Measurements from ENCODE around the gene WBP11. TPM values are rescaled to one million over a fixed set of nuclear protein-coding genes. Genes with fewer than 3 reads are reported as not detected.

WBP11 gene
- total RNA-seq, 1 experiment from 2014 or later, result 67.4 TPM

- no peaks in the 10 kb centered on the region for H3K36me3 ChIP-seq (ENCODE audit: control insufficient read depth in 1 of 2, insufficient read depth in 2 of 2, low read length in 2 of 2)
- RAD21 ChIA-PET (ENCODE audit: low non-redundant PET in 1 of 2, low total read pairs in 2 of 2, uncharacterized antibody in 2 of 2, unreplicated experiment in 2 of 2), result no interaction called here
- TF ChIP-seq TCF7L2 (IDR thresholded peaks at IDR 0.05; ENCODE audit: borderline replicate concordance, extremely low read depth, insufficient read depth, insufficient read length), result no peak
- no peak for TF ChIP-seq RAD21 (IDR thresholded peaks at IDR 0.05; ENCODE audit: low read depth)
- no peak for TF ChIP-seq REST (IDR thresholded peaks at IDR 0.05; ENCODE audit: low read depth)
- no peak for TF ChIP-seq ATF3 (IDR thresholded peaks at IDR 0.05)
- no peak for TF ChIP-seq JUND (IDR thresholded peaks at IDR 0.05)
- no peak for TF ChIP-seq CEBPB (IDR thresholded peaks at IDR 0.05; ENCODE audit: low read depth)
- TF ChIP-seq POLR2A (IDR thresholded peaks at IDR 0.05; ENCODE audit: borderline replicate concordance, extremely low read depth, insufficient read depth, insufficient read length), result no peak
- TF ChIP-seq SIN3A (IDR thresholded peaks at IDR 0.05; ENCODE audit: low read depth), result no peak
- no peak for TF ChIP-seq SRF (IDR thresholded peaks at IDR 0.05; ENCODE audit: low read depth)
- no peak for TF ChIP-seq POLR2AphosphoS5 (IDR thresholded peaks at IDR 0.05; ENCODE audit: low read depth, low read length)
- TF ChIP-seq ELF1 (IDR thresholded peaks at IDR 0.05; ENCODE audit: borderline replicate concordance, low read depth), result no peak
- TF ChIP-seq CBX3 (IDR thresholded peaks at IDR 0.05; ENCODE audit: low read depth), result no peak
- no peak for TF ChIP-seq EZH2phosphoT487 (IDR thresholded peaks at IDR 0.05; ENCODE audit: borderline replicate concordance)
- TF ChIP-seq CTCF (IDR thresholded peaks at IDR 0.05 in 2 of 3, conservative IDR thresholded peaks at IDR 0.05 in 1 of 3; ENCODE audit: borderline replicate concordance in 1 of 3, insufficient read depth in 1 of 3, low read depth in 2 of 3, low read length in 2 of 3), result no peak
- H3K27ac ChIP-seq (ENCODE audit: low read depth, low read length), result no peak overlapping the region
- no peaks in the 10 kb centered on the region for H3K27me3 ChIP-seq (ENCODE audit: insufficient read depth, low read length)
- H3K9me3 ChIP-seq (ENCODE audit: control insufficient read depth in 1 of 2, insufficient read depth in 1 of 2, low read depth in 1 of 2, low read length in 2 of 2), result no peaks in the 10 kb centered on the region
- no peaks in the 10 kb centered on the region for H3K4me1 ChIP-seq (ENCODE audit: control insufficient read depth in 1 of 2, insufficient read depth in 2 of 2, low read length in 2 of 2)
- no peak overlapping the region for H3K9ac ChIP-seq (ENCODE audit: low read length)
- POLR2A ChIA-PET, result no interaction called here
- intact Hi-C loops (cut with micrococcal nuclease), result no loop called here
- no peak for ATAC-seq
- no peak for DNase-seq (ENCODE audit: low read depth, low spot score)
- no peak overlapping the region for H3K4me3 ChIP-seq (replicated peaks in 1 of 2; ENCODE audit: low read depth in 1 of 2, low read length in 2 of 2)
- H2AFZ ChIP-seq (ENCODE audit: low read depth, low read length, poor library complexity, severe bottlenecking), result no peak overlapping the region
- no peaks in the 10 kb centered on the region for H3K9me2 ChIP-seq (ENCODE audit: insufficient read depth)
- H4K20me1 ChIP-seq (ENCODE audit: insufficient read depth), result no peaks in the 10 kb centered on the region
- no peak overlapping the region for H3K4me2 ChIP-seq (ENCODE audit: low read length)
- CTCF ChIA-PET, result no interaction called here
- no TSS peak for BruUV-seq (replicated peaks)
- no peaks in the 10 kb centered on the region; the same call in 1 of the 2 replicates for H3K79me2 ChIP-seq (ENCODE audit: insufficient read depth, low read length)
Observed at GRCh38 chr12:14824012-14824634, 20.8 kb upstream of the WBP11 start.
